HG03108 (cell line): ENCODE data around the gene ZDHHC24.
"Not testable (repeated sequence)": the region's sequence is repeated elsewhere in the genome, so short reads cannot be mapped to it uniquely, and the experiment has no call there.

Experiments
- ATAC-seq: cut with Tn5 transposase; IDR thresholded peaks from one replicate; pipeline ENCODE4 v1.9.1; 2021; ENCODE audit warnings: moderate library complexity; ENCODE audit not compliant: unreplicated experiment

ZDHHC24 gene

GRCh38 chr11:66545701-66546367, at the start of gene ZDHHC24:
ZDHHC24 (minus strand) TSS chr11:66546048; CDS start chr11:66546003, 45 bp downstream.
- ATAC-seq: peak; percentile 84

DNA sequence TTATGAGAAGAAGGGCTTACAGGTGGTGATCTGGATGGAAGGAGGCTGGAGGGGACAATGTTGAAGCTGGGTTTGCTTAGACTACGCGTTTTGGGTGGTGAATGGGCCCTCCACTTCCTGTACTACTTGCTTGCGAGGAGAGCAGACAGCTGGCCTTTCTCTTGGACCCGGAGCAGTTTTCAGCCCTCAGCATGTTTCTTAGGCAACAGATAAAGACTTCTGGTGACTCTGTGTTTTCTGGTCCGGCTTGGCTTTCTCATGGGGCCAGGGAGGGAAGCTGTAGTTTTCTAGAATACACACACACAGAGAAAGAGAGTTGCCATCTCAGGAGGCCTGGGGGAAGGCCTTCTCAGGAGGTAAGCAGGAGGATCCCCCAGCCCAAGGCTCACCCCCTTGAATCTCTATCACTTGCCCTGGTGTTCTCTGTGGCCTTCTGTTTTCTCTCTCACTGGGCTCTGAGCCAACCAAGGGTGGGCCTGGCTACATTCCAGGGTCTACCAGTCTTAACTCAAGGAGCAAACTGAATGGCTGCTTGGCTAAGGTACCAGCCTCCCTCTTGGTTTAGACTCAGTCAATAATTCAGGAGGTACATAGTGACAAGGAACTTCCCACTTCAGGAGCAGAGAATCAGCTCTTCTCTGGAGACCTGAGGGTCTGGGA, 49.5 kb upstream of the ZDHHC24 start:
- no peak for ATAC-seq

DNA sequence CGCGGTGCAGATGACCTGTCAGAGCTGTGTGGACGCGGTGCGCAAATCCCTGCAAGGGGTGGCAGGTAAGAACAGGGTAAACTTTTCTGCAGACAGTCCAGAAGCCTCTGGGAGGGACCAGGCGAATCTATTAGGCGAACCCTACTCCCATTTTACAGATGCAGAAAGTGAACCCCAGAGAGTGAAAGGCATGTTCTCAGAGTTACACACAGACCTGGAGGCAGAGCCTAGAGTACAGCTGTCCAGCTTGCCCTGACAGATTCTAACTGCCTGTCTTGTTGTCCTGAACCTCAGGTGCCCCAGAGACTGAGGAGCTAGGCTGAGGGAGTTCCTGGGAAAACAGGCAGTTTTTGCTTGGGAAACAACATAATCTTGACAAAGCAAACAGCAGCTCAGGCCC, 47.8 kb upstream of the ZDHHC24 start:
- no peak for ATAC-seq

- no peak for ATAC-seq
Measured at GRCh38 chr11:66593303-66593635, 47.4 kb upstream of the ZDHHC24 start.

- ATAC-seq: peak; percentile 91
Measured at GRCh38 chr11:66592457-66593302, 46.8 kb upstream of the ZDHHC24 start, which contains the start of the genes CCDC87 and CCS. CCDC87 (minus strand) TSS chr11:66593063; CDS start chr11:66593015, 48 bp downstream. CCS (plus strand) TSS chr11:66593185; CDS start chr11:66593262, 77 bp downstream.

- no peak for ATAC-seq
Measured at GRCh38 chr11:66591175-66591574, 45.3 kb upstream of the ZDHHC24 start.

DNA sequence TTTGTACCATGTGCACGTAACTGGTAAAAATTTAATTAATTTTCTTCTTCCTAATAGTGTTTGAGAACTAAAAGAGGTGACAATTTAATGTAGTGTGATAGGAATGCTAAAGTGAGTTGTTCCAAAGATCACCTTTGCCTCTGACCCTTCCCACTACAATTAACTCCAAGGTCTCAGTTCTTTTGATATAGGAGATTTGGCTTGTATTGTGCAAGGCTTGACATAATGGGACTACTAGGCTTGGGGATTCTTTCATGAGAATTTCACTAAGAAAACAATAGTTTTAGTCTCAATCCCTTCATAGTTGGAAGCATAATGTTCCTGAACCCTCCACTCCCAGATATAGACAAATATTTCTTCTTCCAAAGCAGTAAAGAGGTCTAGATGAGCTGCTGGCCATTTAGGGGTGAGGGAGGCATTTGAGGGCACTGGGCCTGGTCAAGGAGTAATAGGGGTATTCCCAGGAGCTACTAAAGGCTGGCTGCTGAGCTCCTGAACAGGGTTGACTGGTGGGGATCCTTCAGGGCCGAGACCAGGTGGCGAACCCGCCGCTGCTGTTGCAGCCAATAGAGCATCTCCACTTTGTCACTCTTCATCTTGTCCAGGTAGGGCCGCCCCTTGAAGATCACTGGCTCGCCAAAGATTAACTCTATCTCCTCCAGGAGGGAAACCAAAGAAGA, 44.3 kb upstream of the ZDHHC24 start:
- no peak for ATAC-seq

GRCh38 chr11:66589315-66589714, 43.5 kb upstream of the ZDHHC24 start:
- not testable (repeated sequence) for ATAC-seq

DNA sequence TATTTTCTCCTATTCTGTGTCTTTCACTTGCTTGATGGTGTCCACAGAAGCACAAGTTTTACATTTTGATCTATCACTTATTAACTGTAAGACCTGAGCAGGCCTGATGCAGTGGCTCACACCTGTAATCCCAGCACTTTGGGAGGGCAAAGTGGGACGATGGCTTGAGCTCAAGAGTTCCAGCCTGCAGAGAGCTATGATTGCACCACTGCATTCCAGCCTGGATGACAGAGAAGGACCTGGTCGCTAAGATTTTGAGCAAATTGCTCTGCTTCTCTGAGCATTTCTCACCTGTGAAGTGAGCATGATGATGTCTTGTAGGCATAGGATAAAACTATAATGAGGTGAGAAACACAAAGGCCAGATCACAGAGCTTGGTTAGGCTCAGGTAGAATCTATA, 40.3 kb upstream of the ZDHHC24 start:
- no peak for ATAC-seq

- not testable (repeated sequence) for ATAC-seq
Measured at GRCh38 chr11:66585447-66585846, 39.6 kb upstream of the ZDHHC24 start.

GRCh38 chr11:66582565-66583147, 36.8 kb upstream of the ZDHHC24 start:
- not testable (repeated sequence) for ATAC-seq

- no peak for ATAC-seq
Measured at GRCh38 chr11:66581261-66581660, 35.4 kb upstream of the ZDHHC24 start.

GRCh38 chr11:66580803-66581202, 35.0 kb upstream of the ZDHHC24 start:
- no peak for ATAC-seq

- no peak for ATAC-seq
Measured at GRCh38 chr11:66579017-66579606, 33.3 kb upstream of the ZDHHC24 start.

DNA sequence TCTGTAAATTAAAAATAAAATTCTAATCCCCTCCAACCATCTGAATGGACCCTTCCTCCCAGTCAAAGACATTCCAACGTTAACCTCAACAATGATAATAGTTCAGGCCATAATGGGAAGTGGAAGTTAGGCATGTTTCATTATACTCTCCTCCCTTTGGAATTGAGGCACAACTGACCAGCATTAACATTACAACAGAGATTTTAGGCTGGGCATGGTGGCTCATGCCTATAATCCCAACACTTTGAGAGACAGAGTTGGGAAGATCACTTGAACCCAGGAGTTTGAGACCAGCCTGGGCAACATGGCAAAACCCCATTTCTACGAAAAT, 25.0 kb upstream of the ZDHHC24 start:
- ATAC-seq: no peak

DNA sequence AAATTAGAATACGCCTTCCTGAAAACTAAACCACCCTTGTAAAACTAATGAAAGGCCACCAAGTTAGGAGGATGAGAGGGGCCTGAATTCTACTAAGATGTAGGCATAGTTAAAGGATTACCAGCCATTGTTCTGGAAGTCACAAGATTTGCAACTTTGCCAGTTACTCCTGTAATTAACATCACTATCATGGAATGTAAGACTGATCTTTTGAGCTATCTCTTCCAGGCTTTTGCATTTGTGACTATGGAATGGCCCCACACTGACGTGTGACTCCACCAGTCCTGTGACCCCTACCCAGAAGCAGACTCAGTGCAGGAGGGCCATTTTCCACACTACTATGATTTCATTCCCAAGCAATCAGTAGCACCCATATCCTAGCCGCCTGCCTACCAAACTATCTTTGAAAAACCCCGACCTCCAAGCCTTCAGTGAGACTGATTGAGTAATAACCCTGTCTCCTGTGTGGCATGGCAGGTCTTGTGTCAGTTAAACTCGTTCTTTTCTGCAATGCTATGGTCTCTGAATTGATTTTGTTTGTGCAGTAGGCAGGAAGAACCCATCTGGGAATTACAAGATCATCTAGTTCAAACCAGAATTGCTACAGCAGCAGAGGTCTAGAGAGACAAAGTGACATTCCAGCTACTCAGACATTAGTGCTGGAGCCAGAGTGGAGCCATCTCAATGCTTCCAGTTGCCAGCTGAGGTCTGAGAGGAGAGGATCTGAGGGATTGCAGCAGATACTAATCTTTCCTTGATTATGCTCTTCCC, 24.4 kb upstream of the ZDHHC24 start:
- ATAC-seq: no peak

GRCh38 chr11:66569076-66569475, 23.2 kb upstream of the ZDHHC24 start:
- ATAC-seq: no peak

GRCh38 chr11:66568124-66568916, 22.5 kb upstream of the ZDHHC24 start, which contains the start of gene CTSF:
CTSF (minus strand) TSS chr11:66568606; CDS start chr11:66568486, 120 bp downstream.
- ATAC-seq: no peak

- ATAC-seq: no peak
Measured at GRCh38 chr11:66567787-66568123, 21.9 kb upstream of the ZDHHC24 start.
